GM13976 (cell line): ENCODE data around the gene PRKCA.

Source experiments
- DNase-seq: peaks from one replicate; pipeline ENCODE4 v3.0.0; 2012; ENCODE audit warnings: low spot score
- in situ Hi-C: fragments of 300-500 bp; cut with MboI; formaldehyde crosslinking; loops from one replicate; pipeline ENCODE4 v1.12.0; 2022; ENCODE audit warnings: low sequenced_read_pairs, mixed read lengths, inconsistent platforms; ENCODE audit not compliant: unreplicated experiment
- TF ChIP-seq, protein P1 (sequence below): IDR thresholded peaks from 2 replicates; pipeline ENCODE4 v1.5.1; 2012; ENCODE audit warnings: borderline replicate concordance, mild to moderate bottlenecking; ENCODE audit not compliant: insufficient read depth; ENCODE audit errors: extremely low read depth, missing control alignments, control extremely low read depth

Gene PRKCA

GRCh38 chr17:66776999-66777688 lies 474.7 kb downstream of the PRKCA start:
- in situ Hi-C loops, result no loop called here
- TF ChIP-seq, protein P1, sequence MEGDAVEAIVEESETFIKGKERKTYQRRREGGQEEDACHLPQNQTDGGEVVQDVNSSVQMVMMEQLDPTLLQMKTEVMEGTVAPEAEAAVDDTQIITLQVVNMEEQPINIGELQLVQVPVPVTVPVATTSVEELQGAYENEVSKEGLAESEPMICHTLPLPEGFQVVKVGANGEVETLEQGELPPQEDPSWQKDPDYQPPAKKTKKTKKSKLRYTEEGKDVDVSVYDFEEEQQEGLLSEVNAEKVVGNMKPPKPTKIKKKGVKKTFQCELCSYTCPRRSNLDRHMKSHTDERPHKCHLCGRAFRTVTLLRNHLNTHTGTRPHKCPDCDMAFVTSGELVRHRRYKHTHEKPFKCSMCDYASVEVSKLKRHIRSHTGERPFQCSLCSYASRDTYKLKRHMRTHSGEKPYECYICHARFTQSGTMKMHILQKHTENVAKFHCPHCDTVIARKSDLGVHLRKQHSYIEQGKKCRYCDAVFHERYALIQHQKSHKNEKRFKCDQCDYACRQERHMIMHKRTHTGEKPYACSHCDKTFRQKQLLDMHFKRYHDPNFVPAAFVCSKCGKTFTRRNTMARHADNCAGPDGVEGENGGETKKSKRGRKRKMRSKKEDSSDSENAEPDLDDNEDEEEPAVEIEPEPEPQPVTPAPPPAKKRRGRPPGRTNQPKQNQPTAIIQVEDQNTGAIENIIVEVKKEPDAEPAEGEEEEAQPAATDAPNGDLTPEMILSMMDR, result no peak
- no peak for DNase-seq

DNA sequence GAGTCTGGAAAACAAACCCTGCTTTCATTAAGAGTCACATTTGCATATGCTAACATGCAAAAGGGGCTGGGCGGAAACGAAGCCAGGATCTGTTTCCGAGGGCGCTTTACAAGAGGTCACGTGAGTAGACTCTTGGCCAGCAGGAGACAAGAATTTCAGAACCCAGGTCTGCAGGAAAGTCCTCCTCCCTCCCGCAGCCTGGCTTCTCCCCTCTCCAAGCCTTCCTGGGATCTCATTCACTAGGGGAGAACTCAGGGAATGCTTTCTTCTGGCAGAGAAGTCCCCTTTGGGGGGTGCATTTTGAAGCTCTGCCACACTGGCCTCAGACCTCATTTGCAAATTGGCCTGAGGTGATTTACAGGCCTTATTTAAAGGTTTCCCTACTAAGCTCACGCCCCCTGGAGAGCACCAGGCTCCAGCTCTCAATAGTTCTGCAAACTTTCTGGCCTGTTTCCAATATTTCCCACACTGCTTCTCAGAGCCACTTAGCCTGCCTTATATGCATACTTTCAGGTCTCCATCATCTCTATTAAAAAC lies 475.3 kb downstream of the PRKCA start:
- TF ChIP-seq, protein P1, result no peak
- DNase-seq, result no peak
- in situ Hi-C loops, result no loop called here

GRCh38 chr17:66778531-66779236 lies 476.3 kb downstream of the PRKCA start:
- DNase-seq, result no peak
- in situ Hi-C loops, result no loop called here
- TF ChIP-seq, protein P1, result no peak

- TF ChIP-seq, protein P1, result no peak
- no peak for DNase-seq
Measured at GRCh38 chr17:66779237-66779606, 476.8 kb downstream of the PRKCA start.

GRCh38 chr17:66781135-66781534 lies 478.7 kb downstream of the PRKCA start:
- in situ Hi-C loops, result no loop called here
- TF ChIP-seq, protein P1, result no peak
- no peak for DNase-seq

More at GRCh38 chr17:66779237-66779606, 476.8 kb downstream of the PRKCA start:
- in situ Hi-C loops, result no loop called here

DNA sequence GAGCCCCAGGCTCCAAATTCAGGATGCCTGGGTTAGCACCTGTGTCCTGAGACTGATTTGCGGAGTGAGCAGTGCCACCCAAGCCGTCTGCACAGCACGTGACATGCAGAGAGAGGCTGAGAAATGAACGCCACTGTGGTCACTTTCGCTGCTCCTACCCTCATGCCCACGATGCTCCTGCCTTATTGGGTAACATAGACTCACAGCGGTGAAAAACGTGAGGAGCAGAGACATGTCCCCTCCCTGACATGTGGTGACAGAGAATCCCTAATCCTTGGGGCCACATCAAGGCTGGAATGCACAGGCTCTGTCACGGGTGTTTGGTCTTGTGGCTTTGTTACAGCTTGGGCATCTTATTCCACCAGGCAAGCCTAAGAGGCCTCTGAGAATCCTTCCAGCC lies 480.4 kb downstream of the PRKCA start:
- no peak for DNase-seq
- TF ChIP-seq, protein P1, result no peak
- in situ Hi-C loops, result no loop called here
